ENCODE results near the gene POMT2.

- no peak for TF ChIP-seq CTCF (conservative IDR thresholded peaks at IDR 0.05; ENCODE audit: low read length)
- TF ChIP-seq EZH2phosphoT487 (IDR thresholded peaks at IDR 0.05; ENCODE audit: borderline replicate concordance, low read depth, low read length) = no peak
Observed at GRCh38 chr14:77316872-77317301, 3.8 kb downstream of the POMT2 start.
